Type B pancreatic cell (in vitro differentiated cells): Measurements from ENCODE around the gene SNX19. TPM values are rescaled to one million over a fixed set of nuclear protein-coding genes. Genes with fewer than 3 reads are reported as not detected.
A peak's percentile ranks its signal among the peaks of the same experiment; 100 is the strongest.

Source experiments
- DNase-seq: peaks from one replicate; pipeline ENCODE4 v3.0.0; 2021; ENCODE audit warnings: mixed read lengths; ENCODE audit not compliant: unreplicated experiment; ENCODE audit errors: extremely low spot score
- H3K27ac Mint-ChIP-seq: 2 replicates; pipeline ENCODE4 v1.8.0; 2021; ENCODE audit warnings: mild to moderate bottlenecking, mixed read lengths
- H3K27me3 Mint-ChIP-seq: 2 replicates; pipeline ENCODE4 v1.8.0; 2021; ENCODE audit warnings: mixed read lengths
- H3K36me3 Mint-ChIP-seq: 2 replicates; pipeline ENCODE4 v1.8.0; 2021; ENCODE audit warnings: mixed read lengths
- H3K4me1 Mint-ChIP-seq: one replicate; pipeline ENCODE4 v1.8.0; 2021; ENCODE audit warnings: mixed read lengths; ENCODE audit not compliant: unreplicated experiment
- H3K4me3 Mint-ChIP-seq: 2 replicates; pipeline ENCODE4 v1.8.0; 2021; ENCODE audit warnings: mild to moderate bottlenecking, mixed read lengths
- H3K9me3 Mint-ChIP-seq: 2 replicates; pipeline ENCODE4 v1.8.0; 2021; ENCODE audit warnings: mixed read lengths
- total RNA-seq: library from RNA; stranded (reverse); gene quantifications from 2 replicates; pipeline ENCODE4 v1.2.1, GENCODE V29; 2021; ENCODE audit warnings: low replicate concordance
- TF ChIP-seq, protein P1 (sequence below): fragments of 200-600 bp; sonication (generic); conservative IDR thresholded peaks from 2 replicates; pipeline ENCODE4 v1.5.0; 2021; ENCODE audit warnings: antibody characterized with exemption, mild to moderate bottlenecking

SNX19 gene
- total RNA-seq, 1 donor from 2014 or later = 48.0 TPM

DNA sequence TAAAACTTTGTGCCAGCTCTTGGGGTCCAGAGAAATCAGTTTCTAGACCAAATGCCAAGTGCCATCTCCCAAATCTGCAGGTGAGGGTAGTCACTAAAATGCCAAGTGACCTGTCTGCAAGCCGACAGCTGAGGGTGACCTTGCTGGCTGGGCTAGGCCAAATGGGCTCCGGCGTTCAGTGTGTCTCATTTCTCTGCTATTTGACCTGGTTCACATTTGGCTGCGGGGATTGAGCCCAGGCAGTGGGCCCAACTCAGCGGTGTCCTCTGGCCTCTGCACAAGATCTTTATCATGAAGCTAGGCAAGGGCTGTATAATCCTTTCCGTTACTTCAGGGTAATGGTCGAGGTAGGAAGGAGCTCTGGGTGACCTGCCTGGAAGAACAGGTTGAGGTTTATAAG, 87.5 kb downstream of the SNX19 start:
- no peak overlapping the region for H3K27ac Mint-ChIP-seq
- H3K27me3 Mint-ChIP-seq = peaks cover 4% of the 10 kb centered on the region
- no peak overlapping the region for H3K4me3 Mint-ChIP-seq
- H3K4me1 Mint-ChIP-seq = peaks cover 40% of the 10 kb centered on the region
- no peaks in the 10 kb centered on the region for H3K36me3 Mint-ChIP-seq
- DNase-seq = no peak
- H3K9me3 Mint-ChIP-seq = no peaks in the 10 kb centered on the region
- TF ChIP-seq, protein P1, sequence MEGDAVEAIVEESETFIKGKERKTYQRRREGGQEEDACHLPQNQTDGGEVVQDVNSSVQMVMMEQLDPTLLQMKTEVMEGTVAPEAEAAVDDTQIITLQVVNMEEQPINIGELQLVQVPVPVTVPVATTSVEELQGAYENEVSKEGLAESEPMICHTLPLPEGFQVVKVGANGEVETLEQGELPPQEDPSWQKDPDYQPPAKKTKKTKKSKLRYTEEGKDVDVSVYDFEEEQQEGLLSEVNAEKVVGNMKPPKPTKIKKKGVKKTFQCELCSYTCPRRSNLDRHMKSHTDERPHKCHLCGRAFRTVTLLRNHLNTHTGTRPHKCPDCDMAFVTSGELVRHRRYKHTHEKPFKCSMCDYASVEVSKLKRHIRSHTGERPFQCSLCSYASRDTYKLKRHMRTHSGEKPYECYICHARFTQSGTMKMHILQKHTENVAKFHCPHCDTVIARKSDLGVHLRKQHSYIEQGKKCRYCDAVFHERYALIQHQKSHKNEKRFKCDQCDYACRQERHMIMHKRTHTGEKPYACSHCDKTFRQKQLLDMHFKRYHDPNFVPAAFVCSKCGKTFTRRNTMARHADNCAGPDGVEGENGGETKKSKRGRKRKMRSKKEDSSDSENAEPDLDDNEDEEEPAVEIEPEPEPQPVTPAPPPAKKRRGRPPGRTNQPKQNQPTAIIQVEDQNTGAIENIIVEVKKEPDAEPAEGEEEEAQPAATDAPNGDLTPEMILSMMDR = no peak

GRCh38 chr11:130827451-130828377, 88.6 kb downstream of the SNX19 start:
- DNase-seq = no peak
- Mint-ChIP-seq H3K27me3 (peaks cover 4% of the 10 kb centered on the region), H3K4me3 (no peak overlapping the region), H3K36me3 (no peaks in the 10 kb centered on the region), H3K9me3 (no peaks in the 10 kb centered on the region), H3K27ac (no peak overlapping the region), H3K4me1 (peaks cover 35% of the 10 kb centered on the region)
- TF ChIP-seq, protein P1 = peak; percentile 68

DNA sequence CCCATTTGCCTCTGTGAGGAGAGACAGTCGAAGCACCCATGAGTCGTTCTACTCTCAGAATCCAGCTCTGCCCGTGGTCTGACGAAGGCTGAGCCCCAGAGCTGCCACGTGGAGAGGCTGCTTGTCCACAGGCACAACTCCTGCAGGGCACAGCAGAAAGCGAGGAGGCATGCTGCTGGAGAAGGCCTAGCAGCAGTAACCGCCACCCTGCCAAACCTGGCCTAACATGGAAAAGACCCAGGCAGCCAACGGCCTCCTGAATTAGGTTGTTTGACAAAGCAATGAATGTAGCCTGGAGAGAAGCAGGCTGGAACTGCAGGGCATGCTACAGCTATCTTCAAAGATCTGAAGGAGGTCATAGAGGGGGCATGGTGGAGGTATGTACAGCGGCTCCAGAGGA, 89.7 kb downstream of the SNX19 start:
- H3K36me3 Mint-ChIP-seq = no peaks in the 10 kb centered on the region
- H3K27me3 Mint-ChIP-seq = peaks cover 4% of the 10 kb centered on the region
- no peak overlapping the region for H3K4me3 Mint-ChIP-seq
- H3K4me1 Mint-ChIP-seq = peaks cover 28% of the 10 kb centered on the region
- H3K27ac Mint-ChIP-seq = no peak overlapping the region
- no peak for DNase-seq
- no peaks in the 10 kb centered on the region for H3K9me3 Mint-ChIP-seq
- TF ChIP-seq, protein P1 = no peak

DNA sequence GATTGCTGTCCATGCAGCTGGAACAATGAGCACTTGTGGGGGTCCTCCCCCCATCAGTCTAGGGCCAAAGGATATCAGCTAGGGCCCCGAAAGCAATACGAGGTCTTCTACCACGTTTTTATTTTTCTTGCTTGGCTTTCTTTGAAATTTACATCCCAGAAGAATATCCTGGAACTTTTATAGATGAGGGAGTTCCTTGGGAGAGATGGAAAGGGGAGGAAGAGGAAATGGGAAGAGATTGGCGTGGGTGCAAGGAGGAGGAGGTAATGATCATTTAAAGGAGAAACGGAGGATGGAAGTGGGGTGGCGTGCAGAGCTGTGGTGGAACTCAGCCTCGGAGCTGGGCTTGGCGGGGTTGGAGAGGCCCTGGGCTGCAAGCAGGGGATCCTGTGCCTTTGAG, 90.3 kb downstream of the SNX19 start:
- Mint-ChIP-seq H3K27ac (peak overlapping the region; percentile 13), H3K9me3 (no peaks in the 10 kb centered on the region)
- no peak for DNase-seq

DNA sequence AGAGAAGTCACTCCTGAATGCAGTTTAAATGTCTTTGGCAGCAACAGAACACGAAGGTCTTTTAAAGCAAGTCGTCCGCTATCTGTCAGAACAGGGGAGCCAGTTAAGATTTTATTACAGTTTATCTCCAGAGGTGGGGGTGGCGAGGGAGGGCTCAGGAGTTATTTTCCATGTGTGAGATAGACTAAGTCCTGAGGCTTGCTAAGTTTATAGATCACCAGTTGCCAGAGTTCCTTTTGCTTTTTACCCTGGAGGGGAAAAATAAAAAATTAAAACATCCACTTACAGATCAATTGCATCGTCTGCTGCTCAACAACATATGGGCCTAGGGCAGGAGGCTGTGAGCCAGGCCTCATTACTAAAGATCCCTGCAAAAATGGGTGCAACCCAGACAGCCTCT, 90.7 kb downstream of the SNX19 start:
- Mint-ChIP-seq H3K9me3 (no peaks in the 10 kb centered on the region), H3K4me1 (peaks cover 22% of the 10 kb centered on the region), H3K36me3 (no peaks in the 10 kb centered on the region), H3K27ac (peak overlapping the region; percentile 13), H3K27me3 (peaks cover 4% of the 10 kb centered on the region), H3K4me3 (no peak overlapping the region)
- TF ChIP-seq, protein P1 = no peak
- DNase-seq = no peak

More for the DNA sequence above, 90.3 kb downstream of the SNX19 start:
- H3K4me3 Mint-ChIP-seq = no peak overlapping the region
- H3K36me3 Mint-ChIP-seq = no peaks in the 10 kb centered on the region
- TF ChIP-seq, protein P1 = no peak
- peaks cover 23% of the 10 kb centered on the region for H3K4me1 Mint-ChIP-seq
- peaks cover 4% of the 10 kb centered on the region for H3K27me3 Mint-ChIP-seq
